Kidney (tissue), 14 donors: ENCODE data around the gene ROCK2. TPM values are rescaled to one million over a fixed set of nuclear protein-coding genes. Genes with fewer than 3 reads are reported as not detected.

Experiments used
- DNase-seq, 5 donors: peaks; one replicate each; pipeline ENCODE4 v3.0.0-alpha.2; 2013 to 2020
- FAIRE-seq: peaks from 2 replicates; lab custom pipeline; 2012; peaks lifted over from hg19 to GRCh38; lab: Jason Lieb, UNC
- H3K27ac ChIP-seq, 2 donors: one replicate each; pipeline ENCODE4 v1.7.0; 2013; ENCODE audit warnings: low read depth in 2 of 2, low read length in 2 of 2, inconsistent platforms in 1 of 2
- H3K27me3 ChIP-seq: one replicate; pipeline ENCODE4 v1.7.1; 2013; ENCODE audit warnings: low read length, inconsistent platforms; ENCODE audit not compliant: control insufficient read depth, insufficient read depth
- H3K36me3 ChIP-seq, 3 donors: one replicate each; pipeline versions ENCODE4 v1.7.0 to v1.7.1; 2013; ENCODE audit warnings: low read length in 3 of 3, control low read depth in 1 of 3, inconsistent platforms in 1 of 3; ENCODE audit not compliant: insufficient read depth in 3 of 3, control insufficient read depth in 2 of 3
- H3K4me1 ChIP-seq, 3 donors: one replicate each; pipeline versions ENCODE4 v1.7.0 to v1.7.1; 2013; ENCODE audit warnings: low read length in 3 of 3, inconsistent platforms in 1 of 3, low read depth in 1 of 3; ENCODE audit not compliant: control insufficient read depth in 2 of 3, insufficient read depth in 2 of 3
- H3K4me3 ChIP-seq, 3 donors: one replicate each; pipeline versions ENCODE4 v1.7.0 to v1.8.1; 2013; ENCODE audit warnings: low read length in 3 of 3, control low read depth in 1 of 3, inconsistent platforms in 1 of 3
- H3K9ac ChIP-seq, 3 donors: one replicate each; pipeline versions ENCODE4 v1.7.0 to v1.7.1; 2013; ENCODE audit warnings: low read length in 3 of 3, control low read depth in 1 of 3, inconsistent platforms in 1 of 3
- H3K9me3 ChIP-seq, 3 donors: one replicate each; pipeline versions ENCODE4 v1.7.0 to v1.7.1; 2013; ENCODE audit warnings: low read length in 3 of 3, control low read depth in 1 of 3, inconsistent platforms in 1 of 3; ENCODE audit not compliant: control insufficient read depth in 2 of 3, insufficient read depth in 1 of 3
- intact Hi-C: fragments of 100-400 bp; cut with DNase I; formaldehyde crosslinking; loops from one replicate; pipeline ENCODE4 v1.11.1; 2022
- polyA plus RNA-seq: library from polyadenylated mRNA; stranded (reverse); fragments of 350-450 nt; fragmentation: Illumina TruSeq; extraction: RNeasy Lipid Tissue Mini Kit (QIAGEN cat#74804); gene quantifications from one replicate; pipeline ENCODE4 v1.2.3, GENCODE V29; 2014; ENCODE audit warnings: low read depth, low replicate concordance; ENCODE audit not compliant: insufficient read depth
- total RNA-seq: library from RNA; stranded (reverse); fragmentation: NEBNext Ultra II Directional; extraction: Animal tissue kit (Norgen Biotek cat#: 25700); gene quantifications from one replicate; pipeline ENCODE4 v1.2.1, GENCODE V29; 2021
- TF ChIP-seq, protein P1 (sequence below): IDR thresholded peaks from 3 replicates; pipeline ENCODE4 v1.5.1; 2012; ENCODE audit warnings: mild to moderate bottlenecking, moderate library complexity, borderline replicate concordance; ENCODE audit not compliant: insufficient read depth; ENCODE audit errors: extremely low read depth
- donor health status: control.
- donor health status: control.
- donor health status: control.
- donor health status: control.
- donor health status: control.
- donor health status: DM: yes; HTN: yes; CAD: no.
- donor health status: Normal renal cell carcinoma (clear cell type).

The ROCK2 gene
- total and polyA plus RNA-seq, 2 donors from 2014 or later, result 6.7 to 58.3 TPM

- no peaks in the 10 kb centered on the region for H3K27me3 ChIP-seq
- no peaks in the 10 kb centered on the region for H3K4me1 ChIP-seq
- no peak overlapping the region for H3K9ac ChIP-seq
- no peak overlapping the region for H3K4me3 ChIP-seq
- TF ChIP-seq, protein P1, sequence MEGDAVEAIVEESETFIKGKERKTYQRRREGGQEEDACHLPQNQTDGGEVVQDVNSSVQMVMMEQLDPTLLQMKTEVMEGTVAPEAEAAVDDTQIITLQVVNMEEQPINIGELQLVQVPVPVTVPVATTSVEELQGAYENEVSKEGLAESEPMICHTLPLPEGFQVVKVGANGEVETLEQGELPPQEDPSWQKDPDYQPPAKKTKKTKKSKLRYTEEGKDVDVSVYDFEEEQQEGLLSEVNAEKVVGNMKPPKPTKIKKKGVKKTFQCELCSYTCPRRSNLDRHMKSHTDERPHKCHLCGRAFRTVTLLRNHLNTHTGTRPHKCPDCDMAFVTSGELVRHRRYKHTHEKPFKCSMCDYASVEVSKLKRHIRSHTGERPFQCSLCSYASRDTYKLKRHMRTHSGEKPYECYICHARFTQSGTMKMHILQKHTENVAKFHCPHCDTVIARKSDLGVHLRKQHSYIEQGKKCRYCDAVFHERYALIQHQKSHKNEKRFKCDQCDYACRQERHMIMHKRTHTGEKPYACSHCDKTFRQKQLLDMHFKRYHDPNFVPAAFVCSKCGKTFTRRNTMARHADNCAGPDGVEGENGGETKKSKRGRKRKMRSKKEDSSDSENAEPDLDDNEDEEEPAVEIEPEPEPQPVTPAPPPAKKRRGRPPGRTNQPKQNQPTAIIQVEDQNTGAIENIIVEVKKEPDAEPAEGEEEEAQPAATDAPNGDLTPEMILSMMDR, result no peak
- DNase-seq (no peak), FAIRE-seq (no peak)
- intact Hi-C loops, result no loop called here
- H3K9me3 ChIP-seq, result peaks cover 0 to 5% (median 0%) of the 10 kb centered on the region in 3 donors
- H3K27ac ChIP-seq, result no peak overlapping the region
- no peaks in the 10 kb centered on the region for H3K36me3 ChIP-seq
These were observed 197.2 kb downstream of the ROCK2 start for GRCh38 chr2:11147263-11147662.

- H3K4me3 ChIP-seq, result no peak overlapping the region
- H3K9me3 ChIP-seq, result peaks cover 0 to 5% (median 0%) of the 10 kb centered on the region in 3 donors
- TF ChIP-seq, protein P1, result no peak
- FAIRE-seq (no peak), DNase-seq (no peak)
- H3K4me1 ChIP-seq, result no peaks in the 10 kb centered on the region
- H3K36me3 ChIP-seq, result no peaks in the 10 kb centered on the region
- H3K9ac ChIP-seq, result no peak overlapping the region
- H3K27ac ChIP-seq, result no peak overlapping the region
- H3K27me3 ChIP-seq, result no peaks in the 10 kb centered on the region
- intact Hi-C loops, result no loop called here
These were observed 198.4 kb downstream of the ROCK2 start for GRCh38 chr2:11146076-11146475.

GRCh38 chr2:11145350-11145749, 199.1 kb downstream of the ROCK2 start:
- TF ChIP-seq, protein P1, result no peak
- Histone ChIP-seq H3K9ac (no peak overlapping the region), H3K27me3 (no peaks in the 10 kb centered on the region), H3K27ac (no peak overlapping the region), H3K36me3 (no peaks in the 10 kb centered on the region), H3K4me3 (no peak overlapping the region), H3K9me3 (peaks cover 0 to 5% (median 0%) of the 10 kb centered on the region in 3 donors), H3K4me1 (no peaks in the 10 kb centered on the region)
- intact Hi-C loops, result no loop called here
- DNase-seq (no peak), FAIRE-seq (no peak)

DNA sequence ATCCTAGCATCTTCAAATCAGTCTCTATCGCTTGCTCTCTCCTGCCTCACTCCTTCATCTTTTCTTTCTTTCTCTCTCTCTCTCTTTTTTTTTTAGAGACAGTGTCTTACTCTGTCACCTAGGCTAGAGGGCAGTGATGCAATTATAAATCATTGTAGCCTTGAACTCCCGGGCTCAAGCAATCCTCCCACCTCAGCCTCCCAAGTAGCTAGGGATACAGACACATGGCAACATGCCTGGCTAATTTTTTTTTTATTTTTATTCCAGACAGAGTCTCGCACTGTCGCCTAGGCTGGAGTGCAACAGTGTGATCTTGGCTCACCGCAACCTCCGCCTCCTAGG, 199.7 kb downstream of the ROCK2 start:
- H3K36me3 ChIP-seq, result no peaks in the 10 kb centered on the region
- no peak overlapping the region for H3K27ac ChIP-seq
- no peak overlapping the region for H3K4me3 ChIP-seq
- H3K9ac ChIP-seq, result no peak overlapping the region
- peaks cover 0 to 5% (median 0%) of the 10 kb centered on the region in 3 donors for H3K9me3 ChIP-seq
- H3K27me3 ChIP-seq, result no peaks in the 10 kb centered on the region
- intact Hi-C loops, result no loop called here
- no peak for DNase-seq
- H3K4me1 ChIP-seq, result no peaks in the 10 kb centered on the region
- TF ChIP-seq, protein P1, result no peak
- no peak for FAIRE-seq
